ENCODE measurements around the gene GFRA1.

- TF ChIP-seq CTCF (IDR thresholded peaks at IDR 0.05) (no peak), RAD21 (conservative IDR thresholded peaks at IDR 0.05 in 1 of 2, IDR thresholded peaks at IDR 0.05 in 1 of 2) (no peak), ZFP36 (IDR thresholded peaks at IDR 0.05; ENCODE audit: borderline replicate concordance, partially characterized antibody) (no peak), BHLHE40 (IDR thresholded peaks at IDR 0.05; ENCODE audit: low read depth, low read length) (no peak), JUN (IDR thresholded peaks at IDR 0.05) (no peak), POLR2A (IDR thresholded peaks at IDR 0.05; ENCODE audit: low read length) (no peak), REST (IDR thresholded peaks at IDR 0.05) (no peak), PHF8 (IDR thresholded peaks at IDR 0.05; ENCODE audit: borderline replicate concordance, low read depth) (no peak), HES2 (IDR thresholded peaks at IDR 0.05) (no peak), EP300 (IDR thresholded peaks at IDR 0.05) (no peak), MYC (IDR thresholded peaks at IDR 0.05; ENCODE audit: borderline replicate concordance, low read length) (no peak), RFX5 (IDR thresholded peaks at IDR 0.05) (no peak), SREBF2 (IDR thresholded peaks at IDR 0.05) (no peak)
These were observed 152.1 kb downstream of the GFRA1 start for GRCh38 chr10:116120688-116121455.
